Adrenal gland (tissue), 12 donors: ENCODE data around the gene MAIP1. TPM values are rescaled to one million over a fixed set of nuclear protein-coding genes. Genes with fewer than 3 reads are reported as not detected.

ENCODE experiments used
- DNase-seq, 7 donors: peaks; one replicate each; pipeline ENCODE4 v3.0.0-alpha.2; 2019 to 2020
- H3K27ac ChIP-seq, 5 donors: fragments of 200-600 bp; sonication (generic) in 4 of 5; 1 replicate in 3 of 5; 2 replicates in 2 of 5; pipeline versions ENCODE4 v1.5.1 to v1.8.0; 2016 to 2020; ENCODE audit warnings: mild to moderate bottlenecking in 1 of 5
- H3K27me3 ChIP-seq: fragments of 200-600 bp; 2 replicates; pipeline ENCODE4 v1.8.0; 2021
- H3K36me3 ChIP-seq, 2 donors: fragments of 200-600 bp; replicated peaks in 1 of 2; 1 replicate in 1 of 2; 2 replicates in 1 of 2; pipeline versions ENCODE4 v1.5.1 to v1.8.0; 2018 to 2022
- H3K4me1 ChIP-seq, 2 donors: fragments of 200-600 bp; replicated peaks in 1 of 2; 1 replicate in 1 of 2; 2 replicates in 1 of 2; pipeline versions ENCODE4 v1.5.1 to v1.8.0; 2018 to 2021
- H3K4me3 ChIP-seq, 4 donors: fragments of 200-600 bp; sonication (generic) in 3 of 4; one replicate each; pipeline ENCODE4 v1.5.1; 2016 to 2018
- H3K9me3 ChIP-seq, 3 donors: fragments of 200-600 bp; sonication (generic) in 1 of 3; replicated peaks in 1 of 3; 1 replicate in 2 of 3; 2 replicates in 1 of 3; pipeline versions ENCODE4 v1.5.1 to v1.8.0; 2016 to 2021
- CTCF ChIP-seq, 6 experiments: fragments of 450-650 bp in 4 of 6; fragments of 200-600 bp in 2 of 6; sonication (generic) in 1 of 6; IDR thresholded peaks; 1 replicate in 5 of 6; 2 replicates in 1 of 6; pipeline versions ENCODE4 v1.5.1 to v1.8.0; 2016 to 2021; ENCODE audit warnings: antibody characterized with exemption in 6 of 6, mild to moderate bottlenecking in 2 of 6, moderate library complexity in 1 of 6
- POLR2A ChIP-seq, 2 donors: fragments of 450-650 bp; IDR thresholded peaks; one replicate each; pipeline ENCODE4 v1.6.1; 2017; ENCODE audit warnings: antibody characterized with exemption in 2 of 2, mild to moderate bottlenecking in 2 of 2, moderate library complexity in 1 of 2
- WGBS, 4 donors: extraction: QIAGEN DNeasy Blood & Tissue Kit in 2 of 4; methylation state at CpG; one replicate each; pipeline versions ENCODE4 v1.1.5 to v1.1.7; 2013 to 2017; 5-methylcytosine and 5-hydroxymethylcytosine counted together
- intact Hi-C, 2 donors: fragments of 100-400 bp; cut with DNase I; formaldehyde crosslinking; loops; one replicate each; pipeline versions ENCODE4 v1.14.1 to v1.15.0; 2022 to 2023
- polyA plus RNA-seq, 3 donors: library from polyadenylated mRNA; stranded (reverse); fragments of 200-250 nt in 2 of 3; fragments of 350-450 nt in 1 of 3; fragmentation: Illumina TruSeq in 1 of 3; extraction: RNeasy Lipid Tissue Mini Kit (QIAGEN cat#74804) in 1 of 3; gene quantifications; one replicate each; pipeline ENCODE4 v1.2.3, GENCODE V29; 2013 to 2014
- total RNA-seq, 9 donors: library from RNA; depleted of rRNA in 4 of 9; stranded (reverse); fragments of >200 nt in 4 of 9; fragments of 120-200 nt in 1 of 9; fragmentation: NEBNext Ultra II Directional in 1 of 9; extraction: Animal tissue kit (Norgen Biotek cat#: 25700) in 1 of 9; gene quantifications; one replicate each; pipeline versions ENCODE4 v1.1.0 to v1.2.4, GENCODE V29; 2013 to 2023
- donor health status: healthy with polysubstance abuse.
- donor health status: Bipolar disorder and iron deficiency.
- donor health status: DM: yes; HTN: yes; CAD: no.
- donor health status: DM: no; HTN: no; CAD: no.
- donor health status: DM: no; HTN: no; CAD: no.
- donor health status: DM: yes; HTN: yes; CAD: no.

Gene MAIP1
- total and polyA plus RNA-seq, 12 donors: 6.6 to 55.4 (median 26.3) TPM

- no peaks in the 10 kb centered on the region for H3K36me3 ChIP-seq
- 11 to 17% (median 14%) methylated on average over 12 of the region's 12 CpGs for WGBS, 4 donors
- intact Hi-C loops: loop anchor here (5.0 to 10.0 kb wide), 2 partner anchors 325 to 497 kb away; partner anchors contain the start of gene SPATS2L (in 2 of the 2)
- H3K27ac ChIP-seq: peak overlapping the region in 3 of 5 donors; percentile 19 to 70 (median 48)
- H3K4me1 ChIP-seq: peaks cover 0 to 9% of the 10 kb centered on the region in 2 donors
- peak; percentile 81 to 97 (median 90) for DNase-seq
- no peaks in the 10 kb centered on the region for H3K9me3 ChIP-seq
- TF ChIP-seq POLR2A (IDR thresholded peaks at IDR 0.05): no peak
- peak; percentile 81 to 93 (median 86) for TF ChIP-seq CTCF (IDR thresholded peaks at IDR 0.05)
- no peaks in the 10 kb centered on the region for H3K27me3 ChIP-seq
- peak overlapping the region in 2 of 4 donors; percentile 4 to 39 for H3K4me3 ChIP-seq
Measured at GRCh38 chr2:199979832-199980628, 24.6 kb downstream of the MAIP1 start.

GRCh38 chr2:199982126-199982843 lies 26.9 kb downstream of the MAIP1 start:
- TF ChIP-seq POLR2A (IDR thresholded peaks at IDR 0.05) (no peak), CTCF (IDR thresholded peaks at IDR 0.05) (no peak)

DNA sequence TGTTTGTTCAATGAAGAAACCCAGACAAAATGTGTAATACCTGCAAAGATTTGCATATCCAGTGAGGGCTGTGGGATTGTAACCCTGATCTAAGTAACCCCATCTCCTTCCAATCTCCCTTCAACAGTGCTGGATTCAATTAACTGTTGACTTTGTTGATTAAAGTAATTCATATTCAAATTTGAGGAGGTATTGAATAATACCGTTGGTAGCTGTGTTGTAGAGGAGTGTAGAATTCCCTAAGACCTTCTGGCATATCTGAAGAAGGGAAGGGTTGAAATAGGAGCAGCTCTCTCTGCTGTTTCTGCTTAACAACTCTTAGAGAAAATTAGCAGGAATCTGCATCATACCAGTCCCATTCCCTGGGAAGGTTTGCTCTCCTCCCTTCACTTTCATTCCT lies 28.2 kb downstream of the MAIP1 start:
- 56 to 87% (median 65%) methylated on average over 1 of the region's 1 CpG for WGBS, 4 donors
- H3K27me3 ChIP-seq: no peaks in the 10 kb centered on the region
- no peaks in the 10 kb centered on the region for H3K9me3 ChIP-seq
- H3K36me3 ChIP-seq: no peaks in the 10 kb centered on the region
- no peak for DNase-seq
- H3K4me3 ChIP-seq: no peak overlapping the region
- TF ChIP-seq CTCF (IDR thresholded peaks at IDR 0.05) (no peak), POLR2A (IDR thresholded peaks at IDR 0.05) (no peak)
- no peak overlapping the region for H3K27ac ChIP-seq
- H3K4me1 ChIP-seq: peaks cover 0 to 9% of the 10 kb centered on the region in 2 donors
- intact Hi-C loops: loop anchor here (5.0 to 10.0 kb wide), 2 partner anchors 321 to 494 kb away; partner anchors contain the start of gene SPATS2L (in 2 of the 2)

More at GRCh38 chr2:199982126-199982843, 26.9 kb downstream of the MAIP1 start:
- no peaks in the 10 kb centered on the region for H3K9me3 ChIP-seq
- H3K27ac ChIP-seq: no peak overlapping the region
- no peaks in the 10 kb centered on the region for H3K36me3 ChIP-seq
- 73 to 90% (median 83%) methylated on average over 5 of the region's 5 CpGs for WGBS, 4 donors
- no peak overlapping the region for H3K4me3 ChIP-seq
- no peak for DNase-seq
- intact Hi-C loops: loop anchor here (5.0 to 10.0 kb wide), 2 partner anchors 323 to 495 kb away; partner anchors contain the start of gene SPATS2L (in 2 of the 2)
- peaks cover 0 to 9% of the 10 kb centered on the region in 2 donors for H3K4me1 ChIP-seq
- no peaks in the 10 kb centered on the region for H3K27me3 ChIP-seq

GRCh38 chr2:199984159-199984558 lies 28.8 kb downstream of the MAIP1 start:
- WGBS, 4 donors: 69 to 77% (median 72%) methylated on average over 4 of the region's 4 CpGs
- Histone ChIP-seq H3K27ac (no peak overlapping the region), H3K36me3 (no peaks in the 10 kb centered on the region), H3K4me3 (no peak overlapping the region), H3K27me3 (no peaks in the 10 kb centered on the region), H3K4me1 (peaks cover 0 to 8% of the 10 kb centered on the region in 2 donors), H3K9me3 (no peaks in the 10 kb centered on the region)
- TF ChIP-seq CTCF (IDR thresholded peaks at IDR 0.05) (no peak), POLR2A (IDR thresholded peaks at IDR 0.05) (no peak)
- DNase-seq: no peak
- intact Hi-C loops: loop anchor here (5.0 to 10.0 kb wide), 2 partner anchors 321 to 493 kb away; partner anchors contain the start of gene SPATS2L (in 2 of the 2)
